Natural killer cell (primary cell): Measurements from ENCODE around the gene THOP1. TPM values are rescaled to one million over a fixed set of nuclear protein-coding genes. Genes with fewer than 3 reads are reported as not detected.

Source experiments
- ATAC-seq, 3 donors: fragments of 150-1000 bp in 2 of 3; fragments of 200-7000 bp in 1 of 3; cut with Tn5 transposase; 1 replicate in 1 of 3; 2 replicates in 2 of 3; pipeline ENCODE4 v1.10.0; 2021; ENCODE audit warnings: mild to moderate bottlenecking in 2 of 3, moderate library complexity in 2 of 3
- DNase-seq, 2 donors: peaks; one replicate each; pipeline versions ENCODE4 v3.0.0 to v3.0.0-alpha.2; 2013 to 2021; ENCODE audit warnings: mixed read lengths in 1 of 2
- H3K27ac ChIP-seq: one replicate; pipeline ENCODE4 v1.5.1; 2013; ENCODE audit warnings: mild to moderate bottlenecking, low read length
- H3K27me3 ChIP-seq: one replicate; pipeline ENCODE4 v1.6.1; 2013; ENCODE audit warnings: low read length; ENCODE audit not compliant: control insufficient read depth, insufficient read depth
- H3K36me3 ChIP-seq: one replicate; pipeline ENCODE4 v1.6.1; 2013; ENCODE audit warnings: low read length; ENCODE audit not compliant: control insufficient read depth, insufficient read depth
- H3K4me1 ChIP-seq: one replicate; pipeline ENCODE4 v1.6.1; 2013; ENCODE audit warnings: low read length; ENCODE audit not compliant: control insufficient read depth, insufficient read depth
- H3K4me3 ChIP-seq: one replicate; pipeline ENCODE4 v1.5.1; 2013; ENCODE audit warnings: low read length
- H3K9me3 ChIP-seq: one replicate; pipeline ENCODE4 v1.6.1; 2013; ENCODE audit warnings: low read length; ENCODE audit not compliant: control insufficient read depth, insufficient read depth
- H3K27ac Mint-ChIP-seq, 2 donors: one replicate each; pipeline ENCODE4 v1.8.0; 2022; ENCODE audit warnings: mild to moderate bottlenecking in 2 of 2, mixed read lengths in 2 of 2, moderate library complexity in 1 of 2
- H3K27me3 Mint-ChIP-seq, 2 donors: one replicate each; pipeline ENCODE4 v1.8.0; 2022; ENCODE audit warnings: low read depth in 2 of 2, mixed read lengths in 2 of 2
- H3K36me3 Mint-ChIP-seq: one replicate; pipeline ENCODE4 v1.8.0; 2022; ENCODE audit warnings: mixed read lengths
- H3K4me1 Mint-ChIP-seq, 2 donors: one replicate each; pipeline ENCODE4 v1.8.0; 2022; ENCODE audit warnings: mixed read lengths in 2 of 2
- H3K4me3 Mint-ChIP-seq: one replicate; pipeline ENCODE4 v1.8.0; 2022; ENCODE audit warnings: mild to moderate bottlenecking, moderate library complexity, mixed read lengths
- H3K9me3 Mint-ChIP-seq, 2 donors: one replicate each; pipeline ENCODE4 v1.8.0; 2022; ENCODE audit warnings: mixed read lengths in 2 of 2
- WGBS: methylation state at CpG from one replicate; pipeline ENCODE4 v1.1.7; 2013; ENCODE audit warnings: missing lambda C conversion rate; ENCODE audit not compliant: insufficient coverage; 5-methylcytosine and 5-hydroxymethylcytosine counted together
- intact Hi-C: fragments of 100-400 bp; cut with micrococcal nuclease; formaldehyde crosslinking; loops from one replicate; pipeline ENCODE4 v1.14.2; 2022
- total RNA-seq, 4 donors: library from RNA; stranded (reverse); fragments of 120-200 nt in 1 of 4; gene quantifications; one replicate each; pipeline versions ENCODE4 v1.2.3 to v1.2.4, GENCODE V29; 2013 to 2022
- TF ChIP-seq, protein P1 (sequence below): fragments of 200-600 bp; IDR thresholded peaks from one replicate; pipeline ENCODE4 v1.8.0; 2022; ENCODE audit warnings: antibody characterized with exemption

The THOP1 gene
- total RNA-seq, 3 donors from 2014 or later (not counting 1 experiment from before 2014, with no cell fraction given): 31.6 to 44.0 (median 33.4) TPM

DNA sequence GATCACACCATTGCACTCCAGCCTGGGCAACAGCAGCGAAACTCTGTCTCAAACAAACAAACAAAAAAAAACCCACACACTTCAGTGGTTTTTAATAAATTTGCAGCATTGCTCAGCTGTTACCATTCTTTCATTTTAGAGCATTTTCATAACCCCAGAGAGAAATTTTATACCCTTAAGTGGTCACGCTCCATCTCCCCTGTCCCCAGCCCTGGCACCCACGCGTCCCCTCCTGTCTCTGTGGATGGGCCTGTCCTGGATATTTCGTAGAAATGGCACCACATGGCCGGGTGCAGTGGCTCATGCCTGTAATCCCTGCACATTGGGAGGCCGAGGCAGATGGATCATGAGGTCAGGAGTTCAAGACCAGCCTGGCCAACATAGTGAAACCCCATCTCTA is 7.8 kb downstream of the THOP1 start:
- H3K27me3 ChIP-seq: no peaks in the 10 kb centered on the region
- H3K4me3 ChIP-seq: no peak overlapping the region
- no peak overlapping the region for H3K27ac Mint-ChIP-seq
- no peaks in the 10 kb centered on the region for H3K9me3 ChIP-seq
- no peaks in the 10 kb centered on the region for H3K27me3 Mint-ChIP-seq
- peaks cover 14% of the 10 kb centered on the region for H3K36me3 ChIP-seq
- WGBS: 95% methylated on average over 7 of the region's 7 CpGs
- H3K4me3 Mint-ChIP-seq: no peak overlapping the region
- H3K4me1 ChIP-seq: no peaks in the 10 kb centered on the region
- H3K27ac ChIP-seq: no peak overlapping the region
- TF ChIP-seq, protein P1, sequence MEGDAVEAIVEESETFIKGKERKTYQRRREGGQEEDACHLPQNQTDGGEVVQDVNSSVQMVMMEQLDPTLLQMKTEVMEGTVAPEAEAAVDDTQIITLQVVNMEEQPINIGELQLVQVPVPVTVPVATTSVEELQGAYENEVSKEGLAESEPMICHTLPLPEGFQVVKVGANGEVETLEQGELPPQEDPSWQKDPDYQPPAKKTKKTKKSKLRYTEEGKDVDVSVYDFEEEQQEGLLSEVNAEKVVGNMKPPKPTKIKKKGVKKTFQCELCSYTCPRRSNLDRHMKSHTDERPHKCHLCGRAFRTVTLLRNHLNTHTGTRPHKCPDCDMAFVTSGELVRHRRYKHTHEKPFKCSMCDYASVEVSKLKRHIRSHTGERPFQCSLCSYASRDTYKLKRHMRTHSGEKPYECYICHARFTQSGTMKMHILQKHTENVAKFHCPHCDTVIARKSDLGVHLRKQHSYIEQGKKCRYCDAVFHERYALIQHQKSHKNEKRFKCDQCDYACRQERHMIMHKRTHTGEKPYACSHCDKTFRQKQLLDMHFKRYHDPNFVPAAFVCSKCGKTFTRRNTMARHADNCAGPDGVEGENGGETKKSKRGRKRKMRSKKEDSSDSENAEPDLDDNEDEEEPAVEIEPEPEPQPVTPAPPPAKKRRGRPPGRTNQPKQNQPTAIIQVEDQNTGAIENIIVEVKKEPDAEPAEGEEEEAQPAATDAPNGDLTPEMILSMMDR: no peak
- no peak for ATAC-seq
- DNase-seq: no peak
- H3K9me3 Mint-ChIP-seq: no peaks in the 10 kb centered on the region
- H3K4me1 Mint-ChIP-seq: no peaks in the 10 kb centered on the region
- H3K36me3 Mint-ChIP-seq: no peaks in the 10 kb centered on the region
- intact Hi-C loops: no loop called here

DNA sequence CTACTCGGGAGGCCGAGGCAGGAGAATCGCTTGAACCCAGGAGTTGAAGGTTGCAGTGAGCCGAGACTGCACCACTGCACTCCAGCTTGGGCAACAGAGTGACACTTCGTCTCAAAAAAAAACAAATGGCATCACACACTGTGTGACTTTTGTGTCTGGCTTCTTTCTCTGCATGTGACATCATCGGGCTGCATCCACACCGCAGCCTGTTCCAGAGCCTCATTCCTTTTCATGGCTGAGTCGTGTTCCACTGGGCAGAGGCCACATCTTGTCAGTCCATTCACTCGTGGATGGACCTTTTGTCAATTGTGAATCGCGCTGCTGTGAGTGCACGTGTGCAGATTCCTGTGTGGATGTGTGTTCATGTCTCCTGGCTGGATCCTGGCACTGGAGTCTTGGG is 8.3 kb downstream of the THOP1 start:
- Mint-ChIP-seq H3K4me1 (no peaks in the 10 kb centered on the region), H3K27me3 (no peaks in the 10 kb centered on the region), H3K4me3 (no peak overlapping the region)

DNA sequence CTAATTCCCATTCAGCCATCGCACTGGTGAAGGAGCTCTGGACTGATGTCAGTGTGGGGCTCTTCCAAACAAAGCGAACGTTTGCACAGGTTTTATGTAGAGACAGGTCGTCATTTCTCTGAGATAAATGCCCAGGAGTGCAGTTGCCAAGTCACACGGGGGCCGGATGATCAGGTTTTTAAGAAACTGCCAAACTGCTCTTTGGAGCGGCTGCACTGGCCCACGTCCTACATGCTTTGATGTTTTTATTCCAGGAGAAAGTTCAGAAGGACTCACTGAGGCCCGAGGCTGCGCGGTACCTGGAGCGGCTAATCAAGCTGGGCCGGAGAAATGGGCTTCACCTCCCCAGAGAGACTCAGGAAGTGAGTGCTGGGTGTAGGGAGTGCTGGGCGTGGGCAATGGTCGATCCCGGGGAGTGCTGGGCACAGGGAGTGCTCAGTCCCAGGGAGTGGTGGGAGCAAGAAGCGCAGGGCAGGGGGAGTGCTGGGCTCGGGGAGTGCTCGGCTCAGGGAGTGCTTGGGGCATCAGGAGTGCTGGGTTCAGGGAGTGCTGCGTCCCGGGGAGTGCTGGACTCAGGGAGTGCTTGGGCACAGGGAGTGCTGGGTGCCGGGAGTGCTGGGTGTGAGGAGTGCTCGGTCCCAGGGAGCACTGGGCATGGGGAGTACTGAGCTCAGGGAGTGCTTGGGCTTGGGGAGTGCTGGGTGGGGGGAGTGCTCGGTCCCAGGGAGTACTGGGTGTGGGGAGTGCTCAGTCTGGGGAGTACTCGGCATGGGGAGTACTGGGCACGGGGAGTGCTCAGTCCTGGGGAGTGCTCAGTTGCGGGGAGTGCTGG is 10.7 kb downstream of the THOP1 start:
- 96% methylated on average over 27 of the region's 27 CpGs for WGBS
- Mint-ChIP-seq H3K4me3 (no peak overlapping the region), H3K9me3 (no peaks in the 10 kb centered on the region), H3K36me3 (no peaks in the 10 kb centered on the region), H3K4me1 (no peaks in the 10 kb centered on the region), H3K27ac (no peak overlapping the region), H3K27me3 (no peaks in the 10 kb centered on the region)
- DNase-seq: no peak
- Histone ChIP-seq H3K4me3 (no peak overlapping the region), H3K36me3 (peaks cover 12% of the 10 kb centered on the region), H3K9me3 (no peaks in the 10 kb centered on the region), H3K4me1 (no peaks in the 10 kb centered on the region), H3K27me3 (no peaks in the 10 kb centered on the region), H3K27ac (no peak overlapping the region)
- intact Hi-C loops: no loop called here
- ATAC-seq: peak in 1 of 3 donors; percentile 24
- TF ChIP-seq, protein P1: no peak

More for the DNA sequence above, 8.3 kb downstream of the THOP1 start:
- Histone ChIP-seq H3K4me1 (no peaks in the 10 kb centered on the region), H3K27ac (no peak overlapping the region), H3K27me3 (no peaks in the 10 kb centered on the region), H3K36me3 (peaks cover 14% of the 10 kb centered on the region), H3K4me3 (no peak overlapping the region), H3K9me3 (no peaks in the 10 kb centered on the region)
- no peak overlapping the region for H3K27ac Mint-ChIP-seq
- DNase-seq (no peak), ATAC-seq (no peak)
- no peaks in the 10 kb centered on the region for H3K9me3 Mint-ChIP-seq
- intact Hi-C loops: no loop called here
- WGBS: 97% methylated on average over 12 of the region's 12 CpGs
- TF ChIP-seq, protein P1: no peak
- H3K36me3 Mint-ChIP-seq: no peaks in the 10 kb centered on the region
